ENCODE measurements around the gene TUBGCP4. TPM values are rescaled to one million over a fixed set of nuclear protein-coding genes. Genes with fewer than 3 reads are reported as not detected.

The TUBGCP4 gene
- total RNA-seq, 4 donors from 2014 or later: 9.3 to 17.0 (median 14.1) TPM

- no peak for DNase-seq (ENCODE audit: extremely low spot score)
- peaks cover 37 to 81% (median 66%) of the 10 kb centered on the region in 4 donors for H3K36me3 ChIP-seq
- no peaks in the 10 kb centered on the region for H3K4me1 ChIP-seq
- H3K4me3 ChIP-seq: no peak overlapping the region
- H3K9me3 ChIP-seq: peaks cover 12 to 61% (median 46%) of the 10 kb centered on the region in 4 donors
- no peaks in the 10 kb centered on the region for H3K27me3 ChIP-seq
- 99% methylated on average over 4 of the region's 4 CpGs for WGBS
- H3K27ac ChIP-seq (replicated peaks in 1 of 4): no peak overlapping the region
- intact Hi-C loops (cut with DNase I): no loop called here
- TF ChIP-seq POLR2A (IDR thresholded peaks at IDR 0.05; ENCODE audit: low read depth) (no peak), EP300 (IDR thresholded peaks at IDR 0.05) (no peak), CTCF (IDR thresholded peaks at IDR 0.05) (no peak), POLR2AphosphoS5 (IDR thresholded peaks at IDR 0.05) (no peak)
These were observed 10.1 kb upstream of the TUBGCP4 start for GRCh38 chr15:43360821-43361220.

GRCh38 chr15:43361313-43361903, 9.5 kb upstream of the TUBGCP4 start:
- TF ChIP-seq CTCF (IDR thresholded peaks at IDR 0.05) (no peak), POLR2AphosphoS5 (IDR thresholded peaks at IDR 0.05) (no peak), POLR2A (IDR thresholded peaks at IDR 0.05; ENCODE audit: low read depth) (no peak), EP300 (IDR thresholded peaks at IDR 0.05) (no peak)
- Histone ChIP-seq H3K36me3 (peaks cover 42 to 87% (median 72%) of the 10 kb centered on the region in 4 donors), H3K9me3 (peaks cover 12 to 61% (median 46%) of the 10 kb centered on the region in 4 donors), H3K27ac (replicated peaks in 1 of 4) (no peak overlapping the region), H3K27me3 (no peaks in the 10 kb centered on the region), H3K4me3 (no peak overlapping the region), H3K4me1 (no peaks in the 10 kb centered on the region)
- WGBS: over 99% methylated on average over 7 of the region's 7 CpGs
- DNase-seq (ENCODE audit: extremely low spot score): no peak
- intact Hi-C loops (cut with DNase I): no loop called here

GRCh38 chr15:43370310-43370974, 459 bp upstream of the TUBGCP4 start:
- no peaks in the 10 kb centered on the region for H3K9me3 ChIP-seq
- DNase-seq (ENCODE audit: extremely low spot score): no peak

GRCh38 chr15:43376017-43376705, 5.3 kb downstream of the TUBGCP4 start:
- WGBS: 88% methylated on average over 13 of the region's 13 CpGs

More at GRCh38 chr15:43370310-43370974, 459 bp upstream of the TUBGCP4 start:
- Histone ChIP-seq H3K4me3 (peak overlapping the region; percentile 66 to 97 (median 80)), H3K36me3 (peaks cover 7 to 27% (median 19%) of the 10 kb centered on the region in 4 donors), H3K27me3 (no peaks in the 10 kb centered on the region), H3K4me1 (peaks cover 26 to 34% (median 33%) of the 10 kb centered on the region in 4 donors), H3K27ac (replicated peaks in 1 of 4) (peak overlapping the region; percentile 75 to 84 (median 79))
- intact Hi-C loops (cut with DNase I): loop anchor here (5.0 kb wide), 1 partner anchor 38 kb away; the partner anchor contains the start of gene LCMT2
- TF ChIP-seq CTCF (IDR thresholded peaks at IDR 0.05) (no peak), POLR2A (IDR thresholded peaks at IDR 0.05; ENCODE audit: low read depth) (no peak), EP300 (IDR thresholded peaks at IDR 0.05) (no peak), POLR2AphosphoS5 (IDR thresholded peaks at IDR 0.05) (no peak)
- under 1% methylated on average over 28 of the region's 45 CpGs for WGBS

More at GRCh38 chr15:43376017-43376705, 5.3 kb downstream of the TUBGCP4 start:
- no peak for DNase-seq (ENCODE audit: extremely low spot score)
- Histone ChIP-seq H3K4me1 (peaks cover 11 to 15% (median 14%) of the 10 kb centered on the region in 4 donors), H3K4me3 (no peak overlapping the region), H3K27me3 (no peaks in the 10 kb centered on the region), H3K27ac (replicated peaks in 1 of 4) (no peak overlapping the region), H3K36me3 (peaks cover 4 to 48% (median 22%) of the 10 kb centered on the region in 4 donors), H3K9me3 (no peaks in the 10 kb centered on the region)
- intact Hi-C loops (cut with DNase I): no loop called here
- TF ChIP-seq EP300 (IDR thresholded peaks at IDR 0.05): no peak
- TF ChIP-seq POLR2A (IDR thresholded peaks at IDR 0.05; ENCODE audit: low read depth): no peak
- TF ChIP-seq CTCF (IDR thresholded peaks at IDR 0.05): peak; percentile 38 to 66 (median 48)
